ENCODE data around the gene NID1. TPM values are rescaled to one million over a fixed set of nuclear protein-coding genes. Genes with fewer than 3 reads are reported as not detected.

Gene NID1
- total and polyA plus RNA-seq, 2 of the 4 experiments (the other 2 are of a cell fraction) = 21.9 to 83.3 TPM

DNA sequence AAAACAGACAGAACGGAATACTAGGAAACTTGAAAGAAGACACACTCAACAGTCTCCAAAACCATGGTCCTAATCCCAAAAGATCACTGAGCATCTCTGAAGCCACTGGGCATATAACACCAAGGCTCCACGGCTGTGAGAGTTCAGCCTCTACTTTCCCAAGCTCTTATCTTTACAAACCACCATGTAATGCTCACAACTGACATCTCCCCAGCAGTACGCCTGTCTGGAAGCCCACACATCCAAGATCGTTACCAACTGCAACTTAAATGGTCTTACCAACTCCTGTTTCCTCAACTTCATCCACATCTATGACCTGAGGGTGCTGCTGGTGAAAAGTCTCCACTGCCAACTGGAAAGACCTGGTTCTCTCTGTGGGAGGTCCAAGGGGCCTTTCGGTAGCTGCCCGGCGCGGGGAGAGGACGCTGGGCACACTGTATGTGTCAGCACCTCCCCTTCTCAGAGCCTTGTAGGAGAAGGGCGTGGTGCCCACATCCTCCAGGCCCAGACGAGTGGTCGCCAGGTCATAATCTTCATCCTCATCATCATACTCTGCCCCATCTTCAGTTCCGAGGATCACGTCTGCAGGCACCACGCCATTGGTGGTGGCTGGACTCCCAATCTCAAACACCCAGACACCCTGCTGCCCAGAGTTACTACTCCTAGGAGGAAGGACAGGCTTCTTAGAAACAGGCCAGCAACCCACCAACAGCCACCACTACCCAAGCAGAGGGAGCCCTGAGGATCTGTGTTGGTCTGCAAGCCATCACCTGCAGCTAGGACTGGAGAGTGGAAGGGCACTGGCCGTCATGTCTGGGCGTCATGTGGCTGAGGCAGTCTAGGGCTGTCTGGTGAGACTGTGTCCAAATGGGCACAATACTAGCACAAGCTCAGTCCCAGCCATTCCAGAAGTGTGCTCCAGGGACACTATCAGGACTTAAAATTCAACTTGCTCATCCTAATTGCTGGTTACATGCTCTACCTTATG, 23.0 kb downstream of the NID1 start:
- in situ Hi-C loops (cut with MboI; ENCODE audit: low sequenced_read_pairs) (no loop called here), dilution Hi-C loops (cut with HindIII; ENCODE audit: low sequenced_read_pairs, unreplicated experiment) (no loop called here), intact Hi-C loops (cut with micrococcal nuclease) (no loop called here)
- no peak overlapping the region for H4K5ac ChIP-seq (ENCODE audit: low read depth, low read length)
- H2BK120ac ChIP-seq (ENCODE audit: low read depth, low read length) = no peak overlapping the region
- H3K4me3 ChIP-seq (ENCODE audit: insufficient read depth, low read depth, low read length) = no peak overlapping the region
- 100% methylated on average over 4 of the region's 17 CpGs; no CpG with 5 or more reads in 1 of the 2 experiments for WGBS, 2 experiments (ENCODE audit: extremely low coverage in 2 of 2, insufficient read length in 1 of 2)
- H3K14ac ChIP-seq (replicated peaks; ENCODE audit: low read depth, low read length) = no peak overlapping the region
- no peak overlapping the region for H2AFZ ChIP-seq (replicated peaks; ENCODE audit: low read length, poor library complexity)
- H2BK20ac ChIP-seq (ENCODE audit: low read depth, low read length) = no peak overlapping the region
- no peak overlapping the region for H3K23ac ChIP-seq (ENCODE audit: low read depth, low read length)
- H3K4ac ChIP-seq (ENCODE audit: low read depth, low read length) = no peak overlapping the region
- no peak overlapping the region for H3K4me2 ChIP-seq (ENCODE audit: low read depth, low read length)
- H3K27ac ChIP-seq (ENCODE audit: insufficient read depth, low read length) = no peak overlapping the region
- H3K79me1 ChIP-seq (ENCODE audit: low read depth in 1 of 2, low read length in 2 of 2) = peaks cover 0 to 18% of the 10 kb centered on the region in 2 experiments; a peak in 3 of 4 replicates
- no peak overlapping the region for H2BK15ac ChIP-seq (ENCODE audit: low read depth, low read length)
- H3K9ac ChIP-seq (ENCODE audit: low read depth, low read length) = no peak overlapping the region
- peaks cover 5% of the 10 kb centered on the region; the same call in 1 of the 2 replicates for H4K20me1 ChIP-seq (ENCODE audit: insufficient read depth, low read length)
- CTCF ChIA-PET = interaction anchor here (1.1 to 1.4 kb wide), 2 partner anchors 10 to 16 kb away, joined by 3 read pairs; no protein-coding TSS in a partner anchor
- no peak overlapping the region for H2BK5ac ChIP-seq (ENCODE audit: low read depth, low read length, poor library complexity, severe bottlenecking)
- no peaks in the 10 kb centered on the region for H3K9me3 ChIP-seq (ENCODE audit: control insufficient read depth, insufficient read depth, low read length)
- POLR2A ChIA-PET (ENCODE audit: unreplicated experiment) = no interaction called here
- TF ChIP-seq SMC3 (IDR thresholded peaks at IDR 0.05; ENCODE audit: low read depth, low read length) (no peak), MXI1 (IDR thresholded peaks at IDR 0.05; ENCODE audit: borderline replicate concordance, low read depth, low read length) (no peak), BHLHE40 (IDR thresholded peaks at IDR 0.05; ENCODE audit: low read depth, low read length) (no peak), ELK1 (IDR thresholded peaks at IDR 0.05; ENCODE audit: borderline replicate concordance, low read depth, low read length) (no peak), RCOR1 (IDR thresholded peaks at IDR 0.05; ENCODE audit: insufficient replicate concordance, low read length) (no peak)
- TF ChIP-seq, protein P1, sequence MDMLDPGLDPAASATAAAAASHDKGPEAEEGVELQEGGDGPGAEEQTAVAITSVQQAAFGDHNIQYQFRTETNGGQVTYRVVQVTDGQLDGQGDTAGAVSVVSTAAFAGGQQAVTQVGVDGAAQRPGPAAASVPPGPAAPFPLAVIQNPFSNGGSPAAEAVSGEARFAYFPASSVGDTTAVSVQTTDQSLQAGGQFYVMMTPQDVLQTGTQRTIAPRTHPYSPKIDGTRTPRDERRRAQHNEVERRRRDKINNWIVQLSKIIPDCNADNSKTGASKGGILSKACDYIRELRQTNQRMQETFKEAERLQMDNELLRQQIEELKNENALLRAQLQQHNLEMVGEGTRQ (IDR thresholded peaks at IDR 0.05; ENCODE audit: low read depth, low read length) = no peak
- no peaks in the 10 kb centered on the region for H3K27me3 ChIP-seq (ENCODE audit: control insufficient read depth, insufficient read depth, low read length)
- BruUV-seq (replicated peaks) = no TSS peak
- no peak overlapping the region for H4K91ac ChIP-seq (ENCODE audit: insufficient read depth, low read depth, low read length)
- no peak overlapping the region for H2AK5ac ChIP-seq (ENCODE audit: low read depth, low read length)
- H3K56ac ChIP-seq (ENCODE audit: extremely low read depth, insufficient read depth, low read length) = no peak overlapping the region
- H2AK9ac ChIP-seq (replicated peaks; ENCODE audit: low read depth, low read length, poor library complexity) = no peak overlapping the region
- no peak overlapping the region for H3K18ac ChIP-seq (ENCODE audit: low read depth, low read length)
- H3K9me1 ChIP-seq (ENCODE audit: insufficient read depth, low read length) = peaks cover 8% of the 10 kb centered on the region
- H3K36me3 ChIP-seq (ENCODE audit: control insufficient read depth, insufficient read depth, low read length) = peaks cover 41% of the 10 kb centered on the region
- no peak overlapping the region for H4K8ac ChIP-seq (ENCODE audit: low read depth in 2 of 2, low read length in 2 of 2)
- H3K4me1 ChIP-seq (ENCODE audit: control insufficient read depth, insufficient read depth, low read length) = peaks cover 3% of the 10 kb centered on the region; the same call in 1 of the 2 replicates
- DNase-seq (no peak), ATAC-seq (ENCODE audit: low read depth) (no peak)
